Hematopoietic multipotent progenitor cell treated with erythropoietin and hydrocortisone succinate and interleukin-3 and kit ligand, for 4 days (in vitro differentiated cells): Measurements from ENCODE around the gene SERPINB12.

ENCODE experiments used
- DNase-seq: peaks from one replicate; pipeline ENCODE4 v3.0.0-alpha.2; 2015

Gene SERPINB12

GRCh38 chr18:63542069-63542468 is at the start of gene SERPINB12:
TSS of gene SERPINB12 (plus strand) at chr18:63542369. CDS start at chr18:63556160, 13,791 bp downstream.
- DNase-seq: no peak

GRCh38 chr18:63492851-63493250 is 49.3 kb upstream of the SERPINB12 start:
- DNase-seq: no peak

- DNase-seq: no peak
Measured at GRCh38 chr18:63495675-63496074, 46.5 kb upstream of the SERPINB12 start.

- peak; percentile 74 for DNase-seq
Measured at GRCh38 chr18:63505566-63506335, 36.4 kb upstream of the SERPINB12 start.

GRCh38 chr18:63506336-63506646 is 35.9 kb upstream of the SERPINB12 start:
- no peak for DNase-seq

GRCh38 chr18:63508596-63508995 is 33.6 kb upstream of the SERPINB12 start:
- DNase-seq: peak; percentile 69

GRCh38 chr18:63511285-63511684 is 30.9 kb upstream of the SERPINB12 start:
- DNase-seq: peak; percentile 67

GRCh38 chr18:63514326-63514725 is 27.8 kb upstream of the SERPINB12 start:
- no peak for DNase-seq

- no peak for DNase-seq
Measured at GRCh38 chr18:63514888-63515678, 27.1 kb upstream of the SERPINB12 start.

GRCh38 chr18:63515801-63516200 is 26.4 kb upstream of the SERPINB12 start:
- no peak for DNase-seq

GRCh38 chr18:63518178-63519012 is 23.8 kb upstream of the SERPINB12 start:
- peak; percentile 93 for DNase-seq

GRCh38 chr18:63520053-63520685 is 22.0 kb upstream of the SERPINB12 start:
- DNase-seq: no peak

GRCh38 chr18:63523660-63524059 is 18.5 kb upstream of the SERPINB12 start:
- no peak for DNase-seq

- no peak for DNase-seq
Measured at GRCh38 chr18:63527251-63527650, 14.9 kb upstream of the SERPINB12 start.

- DNase-seq: no peak
Measured at GRCh38 chr18:63528863-63529492, 13.2 kb upstream of the SERPINB12 start.

- DNase-seq: no peak
Measured at GRCh38 chr18:63532471-63532870, 9.7 kb upstream of the SERPINB12 start.

- DNase-seq: no peak
Measured at GRCh38 chr18:63534615-63535014, 7.6 kb upstream of the SERPINB12 start.

- no peak for DNase-seq
Measured at GRCh38 chr18:63539904-63540510, 2.2 kb upstream of the SERPINB12 start.

GRCh38 chr18:63544017-63544416 is 1.8 kb downstream of the SERPINB12 start:
- DNase-seq: no peak

GRCh38 chr18:63545000-63545399 is 2.8 kb downstream of the SERPINB12 start:
- no peak for DNase-seq

- no peak for DNase-seq
Measured at GRCh38 chr18:63550068-63550467, 7.9 kb downstream of the SERPINB12 start.

GRCh38 chr18:63551769-63552168 is 9.6 kb downstream of the SERPINB12 start:
- DNase-seq: no peak
